ENCODE measurements around the gene EBP. TPM values are rescaled to one million over a fixed set of nuclear protein-coding genes. Genes with fewer than 3 reads are reported as not detected.

The EBP gene
- total and polyA plus RNA-seq, 2 of the 8 experiments (the other 6 are each of a cell fraction or from before 2014, with no cell fraction given), result 143 to 286 TPM

DNA sequence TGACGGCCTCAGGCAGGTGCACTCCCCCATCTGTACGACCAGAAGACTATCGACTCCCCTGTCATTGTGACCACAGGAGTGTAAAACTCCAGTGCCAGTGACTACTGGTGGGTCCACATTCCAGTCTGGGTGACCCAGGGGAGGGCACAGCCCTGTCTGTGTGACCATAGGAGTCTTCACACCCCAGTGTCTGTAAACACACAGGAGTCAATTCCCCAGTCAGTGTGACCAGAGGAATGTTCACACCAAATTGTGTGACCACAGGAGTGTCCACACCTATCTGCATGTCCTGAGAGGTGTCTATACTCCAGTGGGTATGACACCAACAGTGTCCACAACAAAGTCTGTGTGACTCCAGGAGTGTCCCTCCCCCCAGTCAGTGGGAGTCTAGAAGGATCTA, 33.6 kb upstream of the EBP start:
- H3K79me1 ChIP-seq (ENCODE audit: low read depth, low read length), result no peaks in the 10 kb centered on the region
- CTCF ChIA-PET (ENCODE audit: partially characterized antibody), result no interaction called here
- H2BK120ac ChIP-seq (replicated peaks; ENCODE audit: low read depth, low read length), result no peak overlapping the region
- H2BK12ac ChIP-seq (ENCODE audit: low read depth, low read length), result no peak overlapping the region
- no peak overlapping the region for H2BK15ac ChIP-seq (ENCODE audit: low read length)
- H4K20me1 ChIP-seq (replicated peaks in 1 of 2; ENCODE audit: control insufficient read depth in 1 of 2, insufficient read depth in 2 of 2, low read length in 2 of 2), result no peaks in the 10 kb centered on the region
- H3K4me3 ChIP-seq (ENCODE audit: extremely low read depth in 1 of 4, insufficient read depth in 2 of 4, low read depth in 3 of 4, low read length in 4 of 4), result no peak overlapping the region
- no peak overlapping the region for H3K4ac ChIP-seq (replicated peaks; ENCODE audit: insufficient read length, low read depth, low read length)
- no peak overlapping the region for H3K27ac ChIP-seq (ENCODE audit: low read depth, low read length)
- no peak overlapping the region for H2BK5ac ChIP-seq (ENCODE audit: low read depth, low read length)
- no peaks in the 10 kb centered on the region for H3K9me3 ChIP-seq (ENCODE audit: insufficient read depth in 2 of 2, low read depth in 1 of 2, low read length in 1 of 2)
- H3K36me3 ChIP-seq (ENCODE audit: control insufficient read depth in 2 of 4, insufficient read depth in 4 of 4, low read length in 3 of 4), result peaks cover 0 to 9% (median 3%) of the 10 kb centered on the region in 4 experiments; a peak in 4 of 8 replicates
- POLR2A ChIA-PET (ENCODE audit: partially characterized antibody), result no interaction called here
- H2AK5ac ChIP-seq (ENCODE audit: low read depth, low read length), result no peak overlapping the region
- no peak overlapping the region for H3K23ac ChIP-seq (ENCODE audit: insufficient read length)
- no peak overlapping the region for H4K91ac ChIP-seq (replicated peaks; ENCODE audit: insufficient read length, low read length)
- no peaks in the 10 kb centered on the region for H3K27me3 ChIP-seq (replicated peaks in 1 of 4; ENCODE audit: control insufficient read depth in 3 of 4, extremely low read depth in 1 of 4, insufficient read depth in 3 of 4, low read length in 3 of 4)
- no peak overlapping the region for H3K4me2 ChIP-seq (ENCODE audit: insufficient read depth in 1 of 2, low read depth in 2 of 2, low read length in 2 of 2)
- WGBS, 2 experiments (ENCODE audit: extremely low coverage in 1 of 2, insufficient coverage in 1 of 2, insufficient read length in 1 of 2, insufficient replicate concordance in 2 of 2, low coverage in 1 of 2, low lambda C conversion rate in 2 of 2, missing lambda C conversion rate in 1 of 2), result 90% methylated on average over 3 of the region's 3 CpGs; no CpG with 5 or more reads in 1 of the 2 experiments
- no peak overlapping the region for H2BK20ac ChIP-seq (ENCODE audit: low read length)
- H3K9ac ChIP-seq (replicated peaks in 1 of 4; ENCODE audit: extremely low read depth in 1 of 4, low read depth in 3 of 4, low read length in 3 of 4), result no peak overlapping the region
- H3K4me1 ChIP-seq (replicated peaks in 1 of 4; ENCODE audit: control insufficient read depth in 3 of 4, insufficient read depth in 4 of 4, low read length in 3 of 4), result no peaks in the 10 kb centered on the region
- H4K5ac ChIP-seq (ENCODE audit: insufficient read length, low read depth, low read length), result no peak overlapping the region
- DNase-seq (ENCODE audit: low read depth in 1 of 2, low spot score in 2 of 2) (no peak), FAIRE-seq (no peak)
- no peak overlapping the region for H3K18ac ChIP-seq (ENCODE audit: extremely low read depth, low read length)
- no peak overlapping the region for H3K14ac ChIP-seq (ENCODE audit: insufficient read length)
- no peak overlapping the region for H2AFZ ChIP-seq (ENCODE audit: low read length)
- H4K8ac ChIP-seq (ENCODE audit: extremely low read depth, insufficient read depth, low read length), result no peak overlapping the region
- H3K56ac ChIP-seq (replicated peaks; ENCODE audit: insufficient read length, low read depth, low read length), result no peak overlapping the region
- no peaks in the 10 kb centered on the region for H3K79me2 ChIP-seq (ENCODE audit: control insufficient read depth in 1 of 2, insufficient read depth in 2 of 2, low read length in 2 of 2)
- H3K23me2 ChIP-seq (ENCODE audit: low read depth, low read length), result no peaks in the 10 kb centered on the region
- TF ChIP-seq KDM5A (IDR thresholded peaks at IDR 0.05; ENCODE audit: low read length), result no peak
- no peak for TF ChIP-seq JUN (IDR thresholded peaks at IDR 0.05; ENCODE audit: low read depth, low read length)
- TF ChIP-seq SIX5 (IDR thresholded peaks at IDR 0.05; ENCODE audit: low read depth, low read length), result no peak
- TF ChIP-seq TAF7 (optimal IDR thresholded peaks at IDR 0.05; ENCODE audit: borderline replicate concordance, low read depth, low read length), result no peak
- no peak for TF ChIP-seq NANOG (IDR thresholded peaks at IDR 0.05; ENCODE audit: insufficient read depth, low read depth, low read length, poor library complexity, severe bottlenecking)
- TF ChIP-seq SRF (IDR thresholded peaks at IDR 0.05; ENCODE audit: low read depth, low read length), result no peak
- no peak for TF ChIP-seq KDM4A (IDR thresholded peaks at IDR 0.05; ENCODE audit: low read depth, low read length, severe bottlenecking)
- no peak for TF ChIP-seq HDAC6 (IDR thresholded peaks at IDR 0.05; ENCODE audit: low read depth, low read length)
- no peak for TF ChIP-seq GABPA (IDR thresholded peaks at IDR 0.05; ENCODE audit: borderline replicate concordance, insufficient read depth, low read length)
- TF ChIP-seq ASH2L (IDR thresholded peaks at IDR 0.05; ENCODE audit: low read length), result no peak
- no peak for TF ChIP-seq RFX5 (IDR thresholded peaks at IDR 0.05; ENCODE audit: borderline replicate concordance, low read depth, low read length)
- TF ChIP-seq, protein P1, sequence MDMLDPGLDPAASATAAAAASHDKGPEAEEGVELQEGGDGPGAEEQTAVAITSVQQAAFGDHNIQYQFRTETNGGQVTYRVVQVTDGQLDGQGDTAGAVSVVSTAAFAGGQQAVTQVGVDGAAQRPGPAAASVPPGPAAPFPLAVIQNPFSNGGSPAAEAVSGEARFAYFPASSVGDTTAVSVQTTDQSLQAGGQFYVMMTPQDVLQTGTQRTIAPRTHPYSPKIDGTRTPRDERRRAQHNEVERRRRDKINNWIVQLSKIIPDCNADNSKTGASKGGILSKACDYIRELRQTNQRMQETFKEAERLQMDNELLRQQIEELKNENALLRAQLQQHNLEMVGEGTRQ (IDR thresholded peaks at IDR 0.05; ENCODE audit: low read length), result no peak
